ENCODE measurements around the gene DPF3.

DPF3 gene

DNA sequence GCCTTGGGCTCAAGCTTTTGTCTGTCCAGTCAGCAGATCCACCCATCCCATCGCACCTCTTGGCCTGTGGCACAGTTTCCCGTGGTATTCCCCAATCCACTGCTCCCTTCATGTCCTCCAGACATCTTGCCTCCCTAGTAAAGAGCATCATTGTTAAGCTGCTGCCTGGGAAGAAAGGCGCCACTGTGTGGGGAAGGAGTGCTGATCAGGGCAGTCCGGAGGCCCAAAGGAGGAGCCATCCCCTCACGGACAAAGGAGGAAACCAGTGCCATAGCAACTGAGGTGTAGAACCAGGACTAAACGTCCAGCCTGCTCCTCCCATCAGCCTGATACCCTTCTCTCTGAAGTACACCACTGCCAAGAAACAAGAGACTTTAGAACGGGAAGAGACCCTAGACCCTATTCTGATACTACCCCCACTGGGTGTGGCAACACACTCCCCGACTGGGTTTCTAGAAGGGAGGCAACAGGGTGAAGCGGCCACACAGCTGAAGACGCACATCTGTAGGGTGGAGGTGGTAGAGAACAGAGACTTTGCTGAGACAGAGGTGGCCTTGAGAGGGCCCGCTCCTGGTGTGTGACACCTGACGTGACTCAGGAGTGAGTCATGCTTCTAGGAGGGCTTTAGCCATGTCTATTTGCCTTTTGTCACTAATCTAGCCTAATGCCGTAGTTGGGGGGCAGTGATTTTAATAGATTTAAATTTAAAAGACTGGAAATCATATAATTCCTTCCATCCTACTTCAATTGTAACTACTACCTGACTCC is 185.0 kb downstream of the DPF3 start:
- DNase-seq: no peak

DNA sequence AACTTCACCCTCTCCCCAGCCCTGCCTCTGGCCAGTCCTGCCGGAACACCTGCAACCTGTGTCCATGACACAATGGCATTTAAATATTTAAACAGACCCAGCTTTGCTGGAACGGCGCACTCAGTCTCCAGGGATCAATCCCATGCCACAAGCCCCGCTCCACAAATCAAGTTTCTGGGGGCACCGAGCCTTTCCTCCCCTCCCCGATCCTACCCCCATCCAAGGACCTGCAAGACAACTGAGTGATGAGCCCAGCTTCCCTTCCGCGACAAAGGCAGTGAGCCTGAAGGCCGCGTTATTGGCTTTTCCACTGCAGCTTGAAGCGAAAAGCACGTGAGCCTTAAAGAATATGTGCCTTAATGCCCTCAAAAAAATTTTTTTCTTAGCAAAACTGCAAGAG is 185.7 kb downstream of the DPF3 start:
- DNase-seq: no peak

DNA sequence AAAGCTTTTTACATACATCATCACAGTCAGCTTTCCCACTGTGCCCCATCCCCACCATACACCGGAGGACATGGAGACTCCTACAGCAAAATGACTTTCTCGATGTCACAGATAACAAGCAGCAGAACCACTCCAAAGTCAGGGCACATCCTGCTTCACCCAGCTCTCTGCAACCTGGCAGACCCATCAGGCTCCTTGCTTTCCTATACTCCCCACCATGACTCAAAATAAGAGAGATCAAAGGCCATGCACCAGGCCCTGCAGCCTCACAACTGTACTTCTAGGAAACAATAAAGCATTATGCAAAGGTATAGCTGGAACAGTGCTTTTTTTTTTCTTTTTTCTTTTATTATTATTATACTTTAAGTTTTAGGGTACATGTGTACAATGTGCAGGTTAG is 187.4 kb downstream of the DPF3 start:
- no peak for DNase-seq

DNA sequence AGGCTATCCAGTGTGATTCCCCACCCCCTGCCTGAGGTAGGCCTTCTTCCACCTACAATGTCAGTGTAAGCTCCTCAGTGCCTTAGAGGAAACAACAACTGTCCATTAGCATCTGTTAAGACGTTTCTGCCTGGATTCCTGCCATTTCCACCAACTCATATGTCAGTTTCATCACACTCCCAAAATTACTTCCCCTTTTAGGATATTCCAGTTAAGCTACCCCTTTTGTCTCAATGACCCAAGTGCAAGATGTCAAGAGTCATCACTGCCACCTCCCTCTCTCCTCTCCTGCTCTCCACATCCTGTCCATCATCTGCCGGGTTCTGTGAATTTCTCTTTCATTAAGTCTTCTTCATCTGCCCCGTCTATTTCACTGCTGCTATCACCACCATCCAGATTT is 189.4 kb downstream of the DPF3 start:
- DNase-seq: peak; percentile 78

DNA sequence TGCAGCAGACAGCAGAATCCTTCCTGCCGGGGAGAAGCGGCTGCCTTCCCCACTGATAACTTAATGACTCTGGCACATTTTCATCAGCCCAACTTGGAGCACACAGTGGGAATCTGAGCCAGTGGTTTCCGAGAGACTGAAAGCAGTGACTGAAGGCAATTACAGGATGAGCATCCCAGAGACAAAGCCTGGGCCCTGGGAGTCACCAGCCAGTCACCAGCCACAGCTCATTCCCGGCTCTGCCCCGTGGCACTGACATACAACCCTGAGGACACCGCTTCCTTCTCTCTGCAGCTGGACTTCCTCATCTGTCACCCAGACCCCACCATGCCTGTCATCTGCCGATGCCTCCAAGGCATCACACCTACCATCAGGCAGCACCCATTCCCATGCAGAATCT is 192.3 kb downstream of the DPF3 start:
- DNase-seq: peak; percentile 60 to 79

DNA sequence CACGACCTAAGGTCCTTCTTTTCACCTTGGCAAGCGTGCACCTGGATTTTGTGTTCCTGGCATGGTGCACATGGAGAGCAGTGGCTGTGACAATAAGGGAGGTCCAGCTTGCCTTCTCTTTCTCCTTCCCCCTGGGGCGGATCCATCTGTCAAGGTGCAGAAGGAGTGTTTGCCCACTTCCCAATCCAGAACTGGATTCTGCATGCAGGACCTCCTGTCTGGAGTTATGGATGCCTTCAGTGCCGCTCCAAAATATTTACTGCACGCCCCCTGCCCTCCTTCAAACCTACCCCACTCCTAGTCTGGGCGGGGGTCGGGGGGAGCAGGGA is 192.7 kb downstream of the DPF3 start:
- DNase-seq: no peak

DNA sequence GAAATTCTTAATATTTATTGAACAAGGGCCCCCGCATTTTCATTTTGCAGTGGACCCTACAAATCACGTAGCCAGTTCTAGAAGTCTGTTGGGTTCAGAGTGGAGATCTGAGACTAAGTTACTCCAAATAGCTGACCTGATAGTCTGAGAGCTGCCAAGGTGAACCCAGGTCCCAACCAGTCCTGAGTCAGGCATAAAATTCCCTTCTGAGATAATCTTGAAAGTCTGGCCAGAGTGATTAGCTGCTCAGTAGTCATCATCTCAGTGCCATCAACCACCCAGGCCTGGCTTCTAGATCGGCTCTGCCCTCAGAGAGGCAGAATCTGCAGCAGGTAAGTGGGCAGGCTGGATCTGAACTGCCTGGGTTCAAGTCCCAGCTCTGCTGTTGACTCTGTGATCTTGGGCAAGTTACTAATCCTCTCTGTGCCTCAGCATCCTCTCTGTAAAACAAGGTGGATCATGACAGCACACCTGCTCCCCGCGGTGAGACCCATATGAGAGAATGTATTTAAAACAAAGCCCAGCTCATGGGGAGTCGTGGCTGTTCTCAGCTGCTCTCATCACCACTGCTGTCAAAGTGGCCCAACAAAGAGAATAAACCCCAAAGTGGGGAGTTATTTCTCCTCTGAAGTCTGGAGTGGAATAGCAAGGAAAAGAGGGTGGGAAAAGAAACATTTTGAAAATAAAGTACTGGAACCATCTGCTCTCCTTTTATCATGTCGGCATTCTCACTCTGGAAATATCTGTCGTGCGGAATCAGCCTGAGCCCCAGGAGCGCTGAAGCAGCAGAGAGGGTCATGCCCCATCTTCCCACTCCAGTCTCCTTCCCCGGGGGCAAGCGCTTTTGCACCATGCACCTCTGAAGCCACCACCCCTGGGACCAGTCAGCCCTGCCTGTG is 193.3 kb downstream of the DPF3 start:
- peak in 1 of 2 donors; percentile 51 for DNase-seq

DNA sequence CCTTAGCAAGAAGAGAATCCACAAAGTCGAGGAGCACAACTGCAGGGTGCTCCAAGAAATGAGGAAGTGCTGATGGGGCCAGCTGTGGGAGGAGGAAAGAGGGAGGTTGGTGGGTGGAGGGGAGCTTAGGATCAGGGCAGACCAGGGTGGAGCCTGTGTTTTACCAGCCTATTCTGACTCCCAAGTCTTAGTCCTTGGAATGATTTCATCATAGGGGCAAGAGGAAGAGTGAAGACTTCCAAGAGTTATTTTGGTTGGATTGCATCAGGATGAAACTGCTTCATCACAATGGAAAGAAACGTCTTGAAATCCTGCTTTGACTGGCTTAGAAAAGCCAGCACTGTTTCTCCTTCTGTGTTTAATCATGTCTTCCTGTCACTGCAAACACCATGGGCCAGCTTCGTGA is 194.0 kb downstream of the DPF3 start:
- peak; percentile 90 to 98 for DNase-seq

DNA sequence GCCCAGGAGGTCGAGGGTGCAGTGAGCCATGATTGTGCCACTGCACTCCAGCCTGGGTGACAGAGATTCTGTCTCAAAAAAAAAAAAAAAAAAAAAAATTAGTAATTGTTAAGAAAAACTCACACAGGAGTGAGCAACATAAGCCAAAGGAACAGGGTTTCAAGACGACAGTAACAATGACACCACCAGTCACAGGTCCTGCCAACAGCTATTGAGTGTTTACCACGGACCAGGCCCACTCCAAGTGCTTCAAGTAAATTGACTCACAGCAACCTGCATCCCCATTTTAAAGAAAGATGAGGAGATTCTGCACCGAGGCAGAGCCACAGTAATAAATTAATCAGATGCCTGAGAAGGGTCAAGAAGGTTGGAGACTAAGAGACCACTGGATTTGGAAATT is 194.5 kb downstream of the DPF3 start:
- no peak for DNase-seq

DNA sequence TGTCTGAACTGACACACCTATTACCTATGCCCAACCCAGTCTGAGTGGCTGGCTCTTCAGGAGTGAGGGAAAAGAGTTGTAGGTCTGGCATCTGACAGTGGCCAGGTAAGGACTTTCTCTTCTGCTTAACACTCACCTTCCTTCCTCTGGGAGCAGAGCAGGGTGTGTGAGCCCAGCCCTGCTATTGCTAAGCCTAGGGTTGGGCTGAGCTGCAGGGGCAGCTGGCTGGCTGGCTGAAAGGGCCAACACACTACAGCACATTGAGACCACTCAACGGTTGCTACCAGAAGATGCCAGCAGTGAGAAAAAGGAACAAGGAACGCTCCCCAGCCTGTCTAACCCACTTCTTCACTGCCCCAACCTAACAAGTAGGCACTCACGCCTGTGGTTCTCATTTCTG is 201.2 kb downstream of the DPF3 start:
- no peak for DNase-seq

DNA sequence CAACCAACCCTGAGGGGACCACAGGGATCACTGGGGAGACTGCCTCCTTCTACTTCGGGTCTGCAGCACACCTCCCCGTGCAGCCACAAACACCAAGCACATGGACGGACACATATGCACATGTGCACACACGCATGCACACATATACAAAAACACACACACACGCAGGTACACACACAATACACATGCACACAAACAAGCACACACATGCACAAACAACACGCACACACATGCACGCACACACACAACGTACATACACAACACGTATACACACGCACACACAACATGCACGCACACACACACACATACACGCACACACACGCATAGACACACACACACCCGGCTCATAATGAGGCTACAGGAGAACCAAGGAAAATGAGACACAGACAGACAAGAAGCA is 203.6 kb downstream of the DPF3 start:
- DNase-seq: no peak

DNA sequence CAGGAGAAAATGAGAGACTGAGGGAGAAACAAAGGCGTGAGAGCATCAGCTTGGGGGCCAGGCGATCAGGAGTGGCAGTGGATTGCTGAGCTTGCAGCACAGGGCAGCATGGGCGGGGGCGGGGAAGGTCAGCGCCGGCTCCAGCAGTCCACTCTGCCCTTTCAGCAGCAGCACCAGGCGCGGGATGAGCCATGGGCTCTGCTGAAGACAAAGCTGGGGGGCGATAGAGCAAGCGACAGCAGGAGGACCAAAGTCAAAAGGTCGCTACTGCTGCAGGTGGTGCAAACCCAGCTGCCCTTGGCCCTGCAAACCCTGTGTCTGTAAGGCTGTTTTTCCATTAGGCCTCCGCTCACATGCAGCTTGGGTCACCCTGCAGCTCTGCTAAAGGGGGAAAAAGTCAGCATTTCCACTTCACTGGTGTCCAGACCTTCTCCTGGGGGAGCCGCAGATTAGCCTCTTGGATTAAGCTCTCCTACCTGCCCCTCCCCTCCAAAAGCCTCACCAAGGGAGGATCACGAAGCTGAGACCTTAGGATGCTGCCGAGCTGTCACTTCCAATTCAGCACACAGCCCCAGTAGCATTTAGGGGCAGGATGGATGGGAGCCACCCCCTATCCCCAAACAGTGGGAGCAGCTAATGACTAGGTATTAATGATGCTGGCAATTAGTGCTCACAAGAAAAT is 204.8 kb downstream of the DPF3 start:
- no peak for DNase-seq

DNA sequence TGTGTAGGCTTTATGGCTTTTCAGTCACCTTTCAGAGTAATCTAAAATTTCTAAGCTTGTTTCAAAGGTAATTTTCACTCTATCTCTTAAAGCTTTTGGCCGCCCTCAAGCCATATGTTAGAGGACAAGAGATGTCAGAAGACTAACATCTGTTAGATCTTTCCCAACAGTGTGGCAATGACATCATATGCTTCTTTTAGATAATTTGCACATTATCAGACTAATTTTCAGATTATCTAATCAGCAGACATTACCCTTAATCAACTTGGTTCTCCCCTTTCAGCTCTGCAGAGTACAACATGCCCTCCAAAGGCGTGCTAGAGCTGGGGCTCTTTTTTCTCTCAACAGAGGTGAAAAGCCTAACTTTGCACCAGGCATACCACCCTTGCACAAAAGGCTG is 207.1 kb downstream of the DPF3 start:
- DNase-seq: no peak

DNA sequence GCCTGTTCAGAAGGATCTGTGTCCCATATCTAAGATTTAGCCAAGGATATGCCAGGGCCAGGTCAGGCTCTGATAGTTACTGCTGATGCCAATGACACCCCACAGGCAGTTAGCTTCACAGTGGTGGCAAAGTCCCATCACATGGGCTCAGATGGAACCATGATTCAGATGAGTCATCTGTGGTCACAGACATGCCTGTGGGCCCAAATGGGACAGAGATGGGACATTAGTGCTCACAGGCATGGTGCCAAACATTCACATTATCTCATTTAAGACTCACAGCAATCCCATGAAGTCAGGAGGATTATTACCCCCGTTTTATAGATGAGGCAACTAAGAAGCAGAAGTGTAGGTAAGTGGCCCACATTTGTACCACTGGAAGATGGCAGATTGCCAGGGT is 207.8 kb downstream of the DPF3 start:
- peak in 1 of 2 donors; percentile 33 for DNase-seq

DNA sequence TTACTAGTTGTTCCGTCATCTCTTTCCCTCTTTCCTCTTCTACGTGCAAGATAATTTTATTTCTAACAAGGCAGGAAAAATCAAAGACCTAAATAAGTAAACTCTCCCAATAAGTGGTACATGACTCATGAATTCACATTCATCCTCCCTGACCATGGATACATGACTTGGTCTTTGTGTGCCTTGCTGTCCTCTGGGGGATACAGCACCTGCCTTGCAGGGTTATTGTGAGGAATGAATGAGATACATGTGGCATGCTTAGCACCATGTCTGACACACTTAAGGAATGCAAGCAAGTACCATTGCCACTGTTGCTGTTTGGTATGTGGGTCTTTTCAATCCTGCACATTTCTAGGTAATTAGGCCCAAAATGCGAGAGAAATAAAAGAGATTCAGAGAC is 208.4 kb downstream of the DPF3 start:
- no peak for DNase-seq

DNA sequence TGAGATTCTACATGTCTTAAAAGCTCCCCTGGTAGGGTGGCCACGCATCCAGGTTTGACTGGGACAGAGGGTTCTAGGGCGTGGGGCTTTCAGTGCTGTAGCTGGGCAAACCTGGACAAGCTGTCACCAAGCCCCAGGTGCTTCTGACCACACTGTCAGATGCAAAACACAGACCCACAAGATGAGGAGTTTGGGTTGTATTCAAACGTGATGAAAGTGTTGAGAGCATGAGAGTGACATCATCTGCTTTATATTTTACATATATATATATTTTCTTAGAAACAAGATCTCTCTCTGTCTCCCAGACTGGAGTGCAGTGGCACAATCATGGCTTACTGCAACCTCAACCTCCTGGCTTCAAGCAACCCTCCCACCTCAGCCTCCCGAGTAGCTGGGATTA is 210.1 kb downstream of the DPF3 start:
- DNase-seq: no peak

DNA sequence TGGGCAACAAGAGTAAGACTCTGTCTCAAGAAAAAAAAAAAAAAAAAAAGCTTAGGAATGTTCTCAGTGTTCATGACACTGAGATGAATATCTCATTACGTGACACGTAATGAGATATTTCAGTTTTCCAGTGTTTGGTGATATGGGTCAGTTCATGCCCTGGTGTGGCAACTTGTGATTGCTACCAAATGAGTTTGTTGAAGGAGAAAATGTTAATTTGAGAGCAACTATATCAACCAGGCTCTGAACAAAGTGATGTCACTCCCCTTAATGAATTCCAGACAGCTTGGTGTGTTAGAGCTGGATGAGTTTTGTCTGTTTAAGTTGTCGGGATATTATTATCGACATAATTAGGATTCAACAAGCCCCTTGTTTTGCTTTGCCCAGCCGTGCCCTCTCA is 211.7 kb downstream of the DPF3 start:
- DNase-seq: no peak

DNA sequence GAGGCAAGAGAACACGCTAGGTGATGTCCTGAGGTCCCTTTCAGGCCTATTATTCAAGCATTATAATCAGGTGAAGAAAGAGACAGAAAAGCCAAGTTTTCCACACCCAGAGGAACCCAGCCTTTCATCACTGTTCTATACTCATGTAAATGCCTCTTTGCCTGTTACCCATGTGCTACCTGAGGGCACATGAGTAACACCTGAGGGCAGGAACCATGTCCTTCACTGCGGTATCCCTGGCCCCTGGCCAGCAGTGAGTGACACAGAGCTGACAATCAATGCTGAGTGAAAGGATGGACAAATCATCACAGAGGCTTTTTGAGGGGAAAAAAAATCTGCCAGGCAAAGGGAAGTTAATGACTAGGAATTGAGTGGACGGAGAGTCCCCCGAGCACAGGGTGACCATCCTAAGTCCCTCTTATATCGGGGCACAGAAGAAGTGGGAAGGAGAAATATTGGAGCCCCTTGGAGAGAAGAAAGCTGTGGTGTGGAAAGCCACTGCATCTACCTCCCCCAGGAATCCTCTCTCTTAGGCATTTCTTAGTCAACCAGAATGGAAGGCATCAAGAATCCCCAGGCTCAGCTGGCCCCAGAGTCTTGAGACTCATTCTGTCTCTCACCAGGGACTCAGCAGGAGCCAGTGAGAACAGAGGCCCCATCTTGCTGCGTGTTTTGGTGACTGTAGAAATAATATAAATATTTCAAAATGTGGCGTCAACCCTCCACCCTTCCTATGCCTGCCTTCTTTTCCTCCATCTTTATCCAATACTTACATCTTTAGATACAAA is 212.9 kb downstream of the DPF3 start:
- no peak for DNase-seq

DNA sequence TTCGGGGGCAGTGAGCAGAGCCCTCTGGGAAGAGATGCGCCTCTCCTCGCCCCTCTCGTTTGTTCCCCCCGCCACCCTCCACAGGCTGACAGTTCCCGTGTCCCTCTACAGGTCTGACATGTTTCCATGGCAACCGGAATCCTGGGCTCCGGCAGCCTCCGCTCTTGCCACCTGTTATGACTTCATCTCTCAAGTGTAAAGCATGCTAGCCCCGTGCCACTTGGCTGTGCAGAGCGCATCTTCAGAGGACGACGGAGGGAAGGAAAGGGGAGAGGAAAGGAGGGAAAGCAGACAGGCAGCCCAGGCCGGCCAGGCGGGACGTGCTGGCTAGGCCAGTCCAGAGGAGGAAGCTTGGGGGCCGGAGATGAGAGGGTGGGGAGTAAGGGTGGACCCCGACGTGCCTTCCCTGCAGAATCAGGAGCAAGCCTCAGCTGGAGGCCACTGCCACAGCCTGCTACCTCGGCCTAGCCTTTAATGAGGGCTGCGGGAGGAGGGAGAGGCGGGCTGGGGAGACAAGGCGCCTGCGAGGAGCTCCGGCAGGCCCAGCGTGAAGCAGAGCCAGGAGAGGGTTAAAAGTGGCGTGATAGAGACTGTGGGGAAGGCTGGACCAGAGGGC is 214.3 kb downstream of the DPF3 start:
- no peak for DNase-seq

DNA sequence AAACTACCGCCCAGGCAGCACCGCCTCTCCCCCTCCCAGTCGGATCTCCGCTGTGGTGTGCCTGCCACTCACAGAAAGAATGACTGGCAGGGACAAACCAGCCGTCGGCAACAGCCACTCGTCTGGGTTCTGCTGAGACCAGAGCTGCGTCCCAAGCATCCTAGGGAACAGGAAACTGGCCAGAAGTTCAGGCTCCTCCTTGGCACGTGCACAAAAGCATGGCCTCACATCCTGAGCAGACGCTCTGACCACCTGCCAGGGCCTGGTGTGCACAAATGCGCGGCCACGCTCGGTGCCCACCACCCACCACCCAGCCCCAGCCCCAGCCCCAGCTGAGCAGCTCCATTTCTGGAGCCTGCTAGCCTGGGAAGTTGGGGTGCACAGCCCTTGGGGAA is 214.8 kb downstream of the DPF3 start:
- DNase-seq: no peak

DNA sequence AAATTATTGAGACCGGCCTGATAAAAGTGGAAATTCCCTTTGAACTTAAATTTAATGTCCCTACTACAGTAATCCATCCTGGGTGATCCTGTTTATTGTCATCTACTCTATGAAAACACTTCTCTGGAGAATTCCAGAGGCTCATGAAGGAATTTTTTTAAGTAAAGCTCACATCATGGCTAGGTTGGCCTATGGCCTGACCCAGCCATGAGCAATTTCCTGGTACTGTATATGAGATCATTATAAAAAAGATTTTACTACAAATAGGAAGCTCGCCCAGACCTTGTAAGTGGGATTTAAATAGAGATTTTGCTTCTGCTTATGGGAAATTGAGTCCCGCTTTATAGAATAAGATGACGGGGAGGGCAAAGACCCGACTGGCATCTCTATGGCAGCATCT is 215.5 kb downstream of the DPF3 start:
- DNase-seq: no peak

DNA sequence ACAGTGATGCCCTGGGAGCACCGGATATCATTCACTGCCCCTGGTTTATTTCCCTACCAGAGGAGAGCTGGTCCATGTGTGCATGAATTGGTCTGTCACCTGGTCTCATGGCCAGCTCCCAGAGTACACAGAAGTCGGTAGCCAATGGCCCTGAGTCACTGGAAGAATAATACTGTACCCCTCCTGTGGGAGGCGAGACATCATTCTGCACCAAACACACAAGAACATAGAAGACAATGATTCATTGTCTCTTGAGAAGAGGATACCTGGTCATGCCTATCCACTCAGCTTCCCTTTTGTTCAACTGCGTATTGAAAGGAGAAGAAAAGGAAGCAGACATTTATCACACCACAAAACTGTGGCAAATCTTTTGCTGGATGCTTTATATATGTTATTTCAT is 216.2 kb downstream of the DPF3 start:
- no peak for DNase-seq

DNA sequence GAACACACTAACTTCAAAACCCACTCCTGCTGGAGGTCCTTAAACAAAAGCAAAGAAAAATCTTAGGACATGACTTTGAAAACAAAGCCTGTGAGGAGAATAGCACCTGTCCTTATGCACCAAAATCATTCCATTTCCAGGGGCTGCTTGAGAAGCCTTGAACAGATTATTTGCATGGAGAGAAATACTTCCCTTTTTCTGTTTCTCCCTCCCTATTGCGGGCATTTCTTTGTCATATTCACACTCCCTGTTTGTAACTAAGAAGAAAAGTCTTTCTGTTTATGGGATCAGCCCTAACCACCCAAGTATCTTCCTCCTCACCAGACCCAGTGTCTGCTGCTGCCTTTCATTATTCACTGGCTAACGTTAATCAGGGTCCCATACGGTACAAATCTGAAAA is 218.8 kb downstream of the DPF3 start:
- peak in 1 of 2 donors; percentile 28 for DNase-seq

Measured in inflammatory macrophage treated with lipopolysaccharide for 1 hour (primary cell).